DOHH2 (cell line): ENCODE measurements around the gene GPR176.

Experiments
- H3F3A ChIP-seq: fragments of 200-600 bp; sonication (generic), shearing (Covaris generic); 2 replicates; pipeline ENCODE4 v1.6.0; 2016; ENCODE audit warnings: antibody characterized with exemption, mild to moderate bottlenecking; ENCODE audit not compliant: control insufficient read depth, insufficient read depth
- H3K27ac ChIP-seq: fragments of 200-600 bp; sonication (generic); 2 replicates; pipeline ENCODE4 v1.5.1; 2014; ENCODE audit warnings: low read depth, mild to moderate bottlenecking, low read length, moderate library complexity
- H3K27me3 ChIP-seq: fragments of 200-600 bp; sonication (generic); 2 replicates; pipeline ENCODE4 v1.6.1; 2014; ENCODE audit warnings: mild to moderate bottlenecking, low read length, mixed read lengths; ENCODE audit not compliant: control insufficient read depth
- H3K36me3 ChIP-seq: fragments of 200-600 bp; sonication (generic); 2 replicates; pipeline ENCODE4 v1.6.1; 2014; ENCODE audit warnings: mild to moderate bottlenecking, low read length, moderate library complexity, mixed read lengths; ENCODE audit not compliant: control insufficient read depth
- H3K4me1 ChIP-seq: fragments of 200-600 bp; sonication (generic); 2 replicates; pipeline ENCODE4 v1.6.1; 2014; ENCODE audit warnings: mild to moderate bottlenecking, low read length, mixed read lengths; ENCODE audit not compliant: control insufficient read depth
- H3K4me2 ChIP-seq: fragments of 200-600 bp; sonication (generic); 2 replicates; pipeline ENCODE4 v1.6.0; 2014; ENCODE audit warnings: mild to moderate bottlenecking, low read length, moderate library complexity
- H3K4me3 ChIP-seq: fragments of 200-600 bp; sonication (generic); 2 replicates; pipeline ENCODE4 v1.5.1; 2014; ENCODE audit warnings: mild to moderate bottlenecking, low read length, mixed read lengths
- H3K79me2 ChIP-seq: fragments of 200-600 bp; sonication (generic); 2 replicates; pipeline ENCODE4 v1.6.1; 2014; ENCODE audit warnings: mild to moderate bottlenecking, low read length, mixed read lengths; ENCODE audit not compliant: control insufficient read depth
- H3K9me2 ChIP-seq: fragments of 200-600 bp; sonication (generic); replicated peaks from 2 replicates; pipeline ENCODE4 v1.6.1; 2014; ENCODE audit warnings: mild to moderate bottlenecking, low read length, mixed read lengths; ENCODE audit not compliant: control insufficient read depth
- H3K9me3 ChIP-seq: fragments of 200-600 bp; sonication (generic); 2 replicates; pipeline ENCODE4 v1.6.1; 2014; ENCODE audit warnings: antibody characterized with exemption, low read length, mixed read lengths; ENCODE audit not compliant: control insufficient read depth, insufficient read depth
- H4K20me1 ChIP-seq: fragments of 200-600 bp; sonication (generic); 2 replicates; pipeline ENCODE4 v1.6.0; 2014; ENCODE audit warnings: low read depth, mild to moderate bottlenecking, antibody characterized with exemption, low read length, moderate library complexity; ENCODE audit not compliant: control insufficient read depth, insufficient read depth
- EZH2phosphoT487 ChIP-seq: fragments of 200-600 bp; sonication (generic); IDR thresholded peaks from 2 replicates; pipeline ENCODE4 v1.6.1; 2017; ENCODE audit warnings: borderline replicate concordance, mild to moderate bottlenecking, antibody characterized with exemption, low read length, moderate library complexity, mixed read lengths
- TF ChIP-seq, protein P1 (sequence below): fragments of 200-600 bp; sonication (generic); IDR thresholded peaks from one replicate; pipeline ENCODE4 v1.5.1; 2014; ENCODE audit warnings: antibody characterized with exemption, mild to moderate bottlenecking, low read depth, low read length; ENCODE audit not compliant: poor library complexity, severe bottlenecking

The GPR176 gene

DNA sequence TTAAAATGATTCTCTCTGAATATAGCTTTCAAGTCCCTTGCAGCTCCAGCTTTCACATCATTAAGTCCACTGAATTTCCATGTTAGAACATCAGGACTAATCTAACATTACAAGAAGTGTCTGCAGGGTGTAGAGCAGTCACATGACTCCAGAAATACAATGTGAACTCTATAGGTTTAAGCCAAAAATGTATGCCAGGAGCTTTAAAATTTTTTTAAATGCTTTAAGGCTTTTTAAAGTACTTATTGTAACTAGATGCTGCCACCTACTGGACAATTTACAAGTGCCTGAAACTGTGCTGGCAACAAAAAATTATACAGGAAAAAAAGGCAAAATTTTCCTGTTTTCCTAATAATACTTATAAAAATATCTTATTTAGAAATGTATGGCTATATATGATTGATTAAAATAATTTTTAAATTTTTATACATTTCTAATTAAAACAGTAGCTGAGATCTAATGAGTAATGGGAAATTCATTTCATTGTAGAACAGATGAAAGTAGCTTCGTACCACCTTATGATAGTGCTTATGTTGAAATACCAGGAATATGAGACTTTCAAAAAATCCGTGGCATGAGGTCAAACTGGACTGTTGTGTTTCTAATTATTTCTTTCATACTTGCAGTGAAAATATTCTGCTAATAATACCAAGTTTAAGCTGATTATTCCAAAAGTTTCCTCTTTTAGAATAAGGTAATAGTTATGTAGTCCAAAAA lies 163.1 kb downstream of the GPR176 start:
- Histone ChIP-seq H3K27ac (no peak overlapping the region), H3K4me1 (no peaks in the 10 kb centered on the region), H3K4me3 (no peak overlapping the region), H3K79me2 (no peaks in the 10 kb centered on the region), H3K9me2 (no peaks in the 10 kb centered on the region), H4K20me1 (no peaks in the 10 kb centered on the region), H3K36me3 (no peaks in the 10 kb centered on the region), H3K27me3 (peaks cover 28% of the 10 kb centered on the region), H3K4me2 (no peak overlapping the region), H3K9me3 (no peaks in the 10 kb centered on the region), H3F3A (no peaks in the 10 kb centered on the region)
- TF ChIP-seq EZH2phosphoT487, result no peak
- TF ChIP-seq, protein P1, sequence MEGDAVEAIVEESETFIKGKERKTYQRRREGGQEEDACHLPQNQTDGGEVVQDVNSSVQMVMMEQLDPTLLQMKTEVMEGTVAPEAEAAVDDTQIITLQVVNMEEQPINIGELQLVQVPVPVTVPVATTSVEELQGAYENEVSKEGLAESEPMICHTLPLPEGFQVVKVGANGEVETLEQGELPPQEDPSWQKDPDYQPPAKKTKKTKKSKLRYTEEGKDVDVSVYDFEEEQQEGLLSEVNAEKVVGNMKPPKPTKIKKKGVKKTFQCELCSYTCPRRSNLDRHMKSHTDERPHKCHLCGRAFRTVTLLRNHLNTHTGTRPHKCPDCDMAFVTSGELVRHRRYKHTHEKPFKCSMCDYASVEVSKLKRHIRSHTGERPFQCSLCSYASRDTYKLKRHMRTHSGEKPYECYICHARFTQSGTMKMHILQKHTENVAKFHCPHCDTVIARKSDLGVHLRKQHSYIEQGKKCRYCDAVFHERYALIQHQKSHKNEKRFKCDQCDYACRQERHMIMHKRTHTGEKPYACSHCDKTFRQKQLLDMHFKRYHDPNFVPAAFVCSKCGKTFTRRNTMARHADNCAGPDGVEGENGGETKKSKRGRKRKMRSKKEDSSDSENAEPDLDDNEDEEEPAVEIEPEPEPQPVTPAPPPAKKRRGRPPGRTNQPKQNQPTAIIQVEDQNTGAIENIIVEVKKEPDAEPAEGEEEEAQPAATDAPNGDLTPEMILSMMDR, result peak; percentile 60

GRCh38 chr15:39752991-39753390 lies 167.1 kb downstream of the GPR176 start:
- peaks cover 29% of the 10 kb centered on the region for H3K27me3 ChIP-seq
- no peak overlapping the region for H3K27ac ChIP-seq
- H3K9me2 ChIP-seq, result no peaks in the 10 kb centered on the region
- no peaks in the 10 kb centered on the region for H3K79me2 ChIP-seq
- H3K4me2 ChIP-seq, result no peak overlapping the region
- H3K4me1 ChIP-seq, result no peaks in the 10 kb centered on the region
- H3K36me3 ChIP-seq, result no peaks in the 10 kb centered on the region
- H3F3A ChIP-seq, result no peaks in the 10 kb centered on the region
- no peaks in the 10 kb centered on the region for H4K20me1 ChIP-seq
- TF ChIP-seq, protein P1, result no peak
- no peak for TF ChIP-seq EZH2phosphoT487
- no peaks in the 10 kb centered on the region for H3K9me3 ChIP-seq
- no peak overlapping the region for H3K4me3 ChIP-seq

DNA sequence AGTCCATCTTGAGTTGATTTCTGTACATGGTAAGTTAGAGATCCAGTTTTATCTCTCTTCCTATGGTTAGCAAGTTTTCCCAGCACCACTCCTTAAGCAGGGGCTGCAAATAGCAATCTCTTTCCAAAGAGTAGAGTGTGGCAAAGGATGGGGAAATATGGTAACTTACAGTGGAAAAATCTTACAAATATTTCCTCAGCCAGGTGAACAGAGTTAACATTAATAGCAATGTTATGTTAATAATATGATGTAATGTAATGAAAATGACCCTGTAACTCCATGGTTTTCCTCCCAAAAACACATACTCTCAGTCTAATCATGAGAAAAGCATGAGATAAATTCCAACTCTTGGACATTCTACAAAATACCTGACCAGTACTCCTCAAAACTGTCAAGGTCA lies 167.8 kb downstream of the GPR176 start:
- Histone ChIP-seq H3K9me3 (no peaks in the 10 kb centered on the region), H3K9me2 (no peaks in the 10 kb centered on the region), H3K36me3 (no peaks in the 10 kb centered on the region), H3K4me3 (no peak overlapping the region), H3K79me2 (no peaks in the 10 kb centered on the region), H4K20me1 (no peaks in the 10 kb centered on the region), H3F3A (no peaks in the 10 kb centered on the region), H3K4me1 (no peaks in the 10 kb centered on the region), H3K4me2 (no peak overlapping the region), H3K27ac (no peak overlapping the region), H3K27me3 (peaks cover 30% of the 10 kb centered on the region)
- TF ChIP-seq, protein P1, result no peak
- TF ChIP-seq EZH2phosphoT487, result no peak
